Effector CD4-positive, alpha-beta T cell (primary cell): ENCODE data around the gene SKAP1.
A peak's percentile ranks its signal among the peaks of the same experiment; 100 is the strongest.
"Not testable (repeated sequence)": the region's sequence is repeated elsewhere in the genome, so short reads cannot be mapped to it uniquely, and the experiment has no call there.

Experiments used
- DNase-seq: peaks from one replicate; pipeline ENCODE4 v3.0.0-alpha.2; 2020

SKAP1 gene

GRCh38 chr17:48314716-48315115 lies 115.3 kb downstream of the SKAP1 start:
- no peak for DNase-seq

GRCh38 chr17:48313096-48313755 lies 116.8 kb downstream of the SKAP1 start:
- no peak for DNase-seq

DNA sequence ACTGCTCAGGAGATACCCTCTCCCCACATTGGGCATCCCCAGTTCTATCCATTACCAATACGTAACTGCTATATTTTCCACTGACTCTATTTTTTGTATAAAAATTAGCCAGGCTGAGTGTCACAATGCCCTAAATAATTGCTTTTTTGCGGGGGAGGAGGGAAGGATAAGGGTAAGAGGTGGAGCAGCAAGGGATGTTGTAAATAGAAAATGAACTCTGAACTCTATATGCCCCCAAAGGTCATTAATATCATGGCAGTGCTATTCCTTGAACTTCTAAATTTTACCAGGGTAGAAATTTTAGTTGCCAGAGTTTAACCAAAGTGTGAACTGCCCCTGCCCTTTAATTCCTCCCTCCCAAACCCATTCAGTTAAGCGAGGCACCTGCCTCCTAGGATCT lies 118.7 kb downstream of the SKAP1 start:
- DNase-seq = no peak

DNA sequence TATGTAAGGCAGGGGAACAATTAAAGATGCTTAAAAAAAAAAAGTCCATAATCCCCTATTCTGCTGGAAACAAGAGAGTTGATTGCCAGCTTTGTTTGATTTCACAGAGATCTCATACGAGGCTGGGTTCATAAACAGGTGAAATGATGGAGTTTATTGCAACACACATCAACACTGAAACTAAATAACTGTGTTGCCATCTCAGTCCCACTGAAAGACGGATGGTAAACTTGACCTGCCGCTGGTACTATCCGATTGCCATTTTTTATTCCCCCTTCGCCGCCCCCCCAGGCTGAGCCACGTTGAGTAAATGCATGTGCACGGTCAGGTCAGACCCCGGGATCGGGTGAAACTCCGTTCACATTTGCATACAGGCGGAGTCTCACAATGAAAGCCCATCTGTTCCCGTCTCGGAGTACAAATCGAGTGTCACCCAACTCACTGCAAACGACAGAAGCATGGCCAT lies 119.2 kb downstream of the SKAP1 start:
- no peak for DNase-seq

- DNase-seq = no peak
Measured at GRCh38 chr17:48308581-48308980, 121.4 kb downstream of the SKAP1 start.

DNA sequence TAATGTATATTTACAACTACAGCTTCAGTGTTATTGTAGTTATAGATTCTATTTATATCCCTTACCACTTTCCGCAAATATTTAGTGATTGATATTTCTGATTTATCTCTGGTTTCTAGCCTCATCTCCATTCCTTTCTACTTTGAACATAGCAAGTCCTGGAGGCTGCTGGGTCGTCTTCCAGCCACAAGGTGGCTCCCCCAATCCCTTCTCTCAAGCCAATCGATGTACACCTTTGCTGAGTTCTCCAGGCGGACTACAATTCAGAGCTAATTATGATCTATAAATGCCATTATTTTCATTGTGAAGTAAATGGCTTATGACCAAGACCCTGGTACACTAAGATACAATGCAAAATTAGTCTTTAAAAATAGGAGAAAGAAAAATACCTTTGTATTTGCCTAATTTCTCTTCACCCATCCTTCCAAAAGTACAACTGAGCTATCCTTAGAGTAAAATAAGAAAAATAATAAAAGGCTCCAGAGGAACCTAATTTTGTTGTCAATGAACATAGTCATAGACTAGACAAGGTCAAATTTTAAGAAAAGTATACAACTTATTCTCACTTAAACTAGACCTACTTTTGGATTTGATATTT lies 122.1 kb downstream of the SKAP1 start:
- DNase-seq = peak; percentile 23

- no peak for DNase-seq
Measured at GRCh38 chr17:48307255-48307654, 122.8 kb downstream of the SKAP1 start.

- no peak for DNase-seq
Measured at GRCh38 chr17:48301002-48301401, 129.0 kb downstream of the SKAP1 start.

GRCh38 chr17:48299760-48300159 lies 130.3 kb downstream of the SKAP1 start:
- DNase-seq = no peak

- DNase-seq = no peak
Measured at GRCh38 chr17:48297825-48298224, 132.2 kb downstream of the SKAP1 start.

DNA sequence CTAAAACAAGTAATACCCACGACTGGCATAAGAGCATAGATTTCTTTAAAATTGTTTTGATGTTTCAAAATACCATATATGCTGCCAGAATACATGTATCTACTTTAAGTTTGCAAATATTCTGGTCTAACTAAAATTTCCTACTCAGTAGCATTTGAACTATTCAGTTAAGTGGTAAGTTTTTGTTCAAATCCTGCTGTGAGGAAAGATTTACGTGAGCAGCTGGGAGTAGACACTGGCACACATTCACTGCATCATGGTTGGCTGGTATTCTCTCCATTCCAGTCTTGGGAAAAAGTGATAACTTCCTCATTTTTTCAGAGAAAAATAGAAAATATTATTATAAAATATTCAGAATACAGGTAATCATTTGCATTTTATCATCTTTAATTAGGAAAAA lies 133.6 kb downstream of the SKAP1 start:
- DNase-seq = no peak

GRCh38 chr17:48295362-48296288 lies 134.4 kb downstream of the SKAP1 start:
- no peak for DNase-seq

GRCh38 chr17:48294806-48295361 lies 135.1 kb downstream of the SKAP1 start:
- no peak for DNase-seq

DNA sequence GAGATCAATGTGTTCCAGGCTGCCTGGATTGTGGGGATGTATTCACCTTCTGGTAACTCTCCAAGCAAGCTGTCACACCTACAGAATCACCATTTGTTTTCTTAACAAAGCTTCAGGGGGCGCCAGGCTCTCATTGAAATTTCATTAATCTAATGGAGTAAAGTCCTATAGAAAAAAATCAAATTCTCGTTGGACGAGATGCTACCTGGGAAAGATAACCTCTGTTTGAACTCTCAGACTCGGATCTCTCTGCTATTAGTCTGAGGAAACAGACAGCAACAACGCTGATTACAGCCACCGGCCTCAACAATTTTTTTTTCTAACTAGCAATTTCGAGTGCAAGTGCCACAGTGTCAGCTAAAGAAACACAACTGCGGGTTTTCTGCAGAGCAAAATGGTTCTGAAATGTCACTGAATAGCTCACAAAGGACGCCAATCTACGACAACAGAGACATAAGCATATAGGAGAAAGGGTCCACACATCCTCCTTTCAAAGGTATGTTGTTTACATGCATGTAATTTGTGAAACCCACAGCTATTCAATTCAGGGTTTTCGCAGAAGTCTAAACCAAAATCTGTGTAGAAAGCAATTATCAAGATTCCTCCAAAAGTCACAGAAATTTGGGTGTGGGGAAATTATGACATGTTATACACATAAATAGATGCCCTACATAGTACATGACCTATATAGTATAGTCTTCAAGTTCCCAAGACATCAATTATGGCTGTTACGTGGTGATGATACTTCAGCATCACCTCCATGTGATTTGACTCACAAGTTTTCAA lies 135.8 kb downstream of the SKAP1 start:
- no peak for DNase-seq

DNA sequence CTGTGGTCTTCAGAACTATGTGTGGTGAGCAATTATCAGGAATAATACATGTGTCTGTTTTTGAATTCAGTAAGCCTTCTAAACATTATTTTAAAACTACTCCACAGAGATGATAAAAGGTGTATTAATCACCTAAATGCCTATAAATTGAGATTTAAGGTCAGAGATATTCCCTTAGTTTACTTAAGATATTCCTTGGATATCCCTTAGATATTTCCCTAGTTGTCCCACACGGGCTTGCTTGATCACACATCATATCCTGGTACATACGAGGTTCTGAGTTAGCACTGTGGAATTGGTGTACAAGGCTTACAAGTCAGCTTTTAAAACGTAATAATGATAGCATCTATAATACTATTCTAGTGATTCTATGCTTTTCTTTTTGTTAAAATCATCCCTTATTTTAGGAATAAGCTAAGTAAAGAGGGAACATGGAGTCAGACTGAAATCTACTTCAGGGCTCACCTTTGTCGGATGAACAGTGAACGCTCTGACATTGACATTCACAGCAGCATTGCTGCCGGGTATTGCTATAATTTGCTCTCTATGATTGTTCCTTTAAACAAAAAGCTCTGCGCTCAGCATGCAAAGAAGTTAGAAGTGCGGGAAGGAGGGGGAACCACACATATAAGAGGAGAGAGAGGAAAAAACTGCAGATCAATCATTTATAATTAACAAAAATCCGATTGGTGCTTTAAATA lies 136.5 kb downstream of the SKAP1 start:
- no peak for DNase-seq

GRCh38 chr17:48290378-48290777 lies 139.6 kb downstream of the SKAP1 start:
- DNase-seq = no peak

GRCh38 chr17:48286917-48287316 lies 143.1 kb downstream of the SKAP1 start:
- DNase-seq = not testable (repeated sequence)

- no peak for DNase-seq
Measured at GRCh38 chr17:48285614-48286013, 144.4 kb downstream of the SKAP1 start.

DNA sequence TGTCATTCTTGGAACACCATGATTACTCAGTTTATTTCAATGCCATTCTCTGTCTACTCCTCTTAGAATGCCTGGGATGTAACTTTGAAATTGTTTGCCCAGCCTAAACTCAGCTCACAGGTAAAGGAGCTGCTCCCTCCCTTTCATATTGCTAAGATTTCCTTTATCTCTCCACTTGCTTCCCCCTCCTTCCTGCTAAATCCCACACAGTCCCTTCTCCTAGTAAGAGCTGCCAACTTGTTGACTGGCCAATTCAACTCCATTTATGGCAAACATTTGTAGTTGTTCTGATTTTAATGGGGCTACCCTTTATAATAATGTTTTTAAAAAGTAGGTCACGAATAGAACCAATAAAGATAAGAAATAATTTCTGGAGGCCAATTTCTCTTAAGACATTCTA lies 146.1 kb downstream of the SKAP1 start:
- no peak for DNase-seq

DNA sequence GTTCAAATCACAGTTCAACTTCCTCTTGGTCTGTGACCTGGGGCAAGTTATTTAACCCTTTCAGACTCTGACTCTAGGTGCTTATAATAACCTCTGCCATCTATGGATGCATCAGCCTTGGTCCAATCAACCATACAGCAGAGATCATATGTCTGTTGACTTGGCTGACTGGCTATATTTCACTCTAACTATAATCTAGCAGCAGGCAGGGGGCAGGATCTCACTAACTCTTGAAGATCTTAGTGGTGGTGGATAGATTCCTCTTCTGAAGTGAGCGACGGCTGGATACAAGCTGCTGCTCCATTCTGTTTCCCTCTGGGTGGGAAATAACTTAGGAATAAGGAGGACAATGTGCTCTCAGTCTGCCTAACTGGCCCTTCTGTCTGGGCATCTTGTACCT lies 146.6 kb downstream of the SKAP1 start:
- DNase-seq = no peak

- no peak for DNase-seq
Measured at GRCh38 chr17:48282303-48282702, 147.7 kb downstream of the SKAP1 start.
